GM10266 (cell line): ENCODE measurements around the gene PPL.
"Not testable (repeated sequence)": the region's sequence is repeated elsewhere in the genome, so short reads cannot be mapped to it uniquely, and the experiment has no call there.

Source experiments
- DNase-seq: peaks from one replicate; pipeline ENCODE4 v3.0.0; 2012; ENCODE audit errors: extremely low spot score
- CTCF ChIP-seq: IDR thresholded peaks from 2 replicates; pipeline ENCODE4 v1.5.1; 2012; ENCODE audit warnings: mild to moderate bottlenecking, low read depth; ENCODE audit not compliant: control insufficient read depth, insufficient read depth; ENCODE audit errors: missing control alignments

PPL gene

GRCh38 chr16:4966736-4967453, 29.9 kb upstream of the PPL start:
- DNase-seq: no peak
- TF ChIP-seq CTCF: no peak

- not testable (repeated sequence) for DNase-seq
Observed at GRCh38 chr16:4963527-4963926, 26.6 kb upstream of the PPL start.

GRCh38 chr16:4962716-4963115, 25.8 kb upstream of the PPL start:
- DNase-seq: no peak
- no peak for TF ChIP-seq CTCF

GRCh38 chr16:4960579-4960978, 23.6 kb upstream of the PPL start:
- DNase-seq: no peak
- TF ChIP-seq CTCF: no peak

GRCh38 chr16:4958510-4959438, 21.8 kb upstream of the PPL start:
- DNase-seq: no peak
- no peak for TF ChIP-seq CTCF

- no peak for TF ChIP-seq CTCF
- peak; percentile 99 for DNase-seq
Observed at GRCh38 chr16:4957720-4958509, 21.0 kb upstream of the PPL start, which contains the start of gene SEC14L5. Gene SEC14L5, plus strand, starts transcription at chr16:4958330. Its CDS starts 994 bp downstream, at chr16:4959324.

GRCh38 chr16:4957420-4957719, 20.4 kb upstream of the PPL start:
- no peak for TF ChIP-seq CTCF
- DNase-seq: no peak
